Measurements from ENCODE around the gene MUC12. TPM values are rescaled to one million over a fixed set of nuclear protein-coding genes. Genes with fewer than 3 reads are reported as not detected.
"Not testable (repeated sequence)": the region's sequence is repeated elsewhere in the genome, so short reads cannot be mapped to it uniquely, and the experiment has no call there.

The MUC12 gene
- total RNA-seq: not detected in 2 replicates

- DNase-seq (ENCODE audit: low read depth in 2 of 2): no peak
Measured at GRCh38 chr7:100969066-100969615, at the start of gene MUC12. MUC12 (plus strand) TSS chr7:100969565; CDS start chr7:100969623, 58 bp downstream.

GRCh38 chr7:100919779-100920437, 49.5 kb upstream of the MUC12 start:
- not testable (repeated sequence) for DNase-seq (ENCODE audit: low read depth in 2 of 2)

- DNase-seq (ENCODE audit: low read depth in 2 of 2): no peak
Measured at GRCh38 chr7:100921039-100921438, 48.3 kb upstream of the MUC12 start.

GRCh38 chr7:100923616-100924015, 45.7 kb upstream of the MUC12 start:
- not testable (repeated sequence) for DNase-seq (ENCODE audit: low read depth in 2 of 2)

- no peak for DNase-seq (ENCODE audit: low read depth in 2 of 2)
Measured at GRCh38 chr7:100929808-100930174, 39.6 kb upstream of the MUC12 start.

GRCh38 chr7:100933734-100934133, 35.6 kb upstream of the MUC12 start:
- DNase-seq (ENCODE audit: low read depth in 2 of 2): no peak

- not testable (repeated sequence) for DNase-seq (ENCODE audit: low read depth in 2 of 2)
Measured at GRCh38 chr7:100935381-100935780, 34.0 kb upstream of the MUC12 start.

GRCh38 chr7:100936167-100936566, 33.2 kb upstream of the MUC12 start:
- not testable (repeated sequence) for DNase-seq (ENCODE audit: low read depth in 2 of 2)

- no peak for DNase-seq (ENCODE audit: low read depth in 2 of 2)
Measured at GRCh38 chr7:100942045-100942774, 27.2 kb upstream of the MUC12 start.

- DNase-seq (ENCODE audit: low read depth in 2 of 2): no peak
Measured at GRCh38 chr7:100943693-100944092, 25.7 kb upstream of the MUC12 start.

GRCh38 chr7:100944138-100944537, 25.2 kb upstream of the MUC12 start:
- DNase-seq (ENCODE audit: low read depth in 2 of 2): no peak

- no peak for DNase-seq (ENCODE audit: low read depth in 2 of 2)
Measured at GRCh38 chr7:100946111-100946510, 23.3 kb upstream of the MUC12 start.

- DNase-seq (ENCODE audit: low read depth in 2 of 2): no peak
Measured at GRCh38 chr7:100946766-100947365, 22.5 kb upstream of the MUC12 start.

- no peak for DNase-seq (ENCODE audit: low read depth in 2 of 2)
Measured at GRCh38 chr7:100947792-100948191, 21.6 kb upstream of the MUC12 start.

- no peak for DNase-seq (ENCODE audit: low read depth in 2 of 2)
Measured at GRCh38 chr7:100949227-100949932, 20.0 kb upstream of the MUC12 start, which contains the start of gene MUC3A. MUC3A (plus strand) TSS chr7:100949534; CDS start chr7:100949625, 91 bp downstream.

- no peak for DNase-seq (ENCODE audit: low read depth in 2 of 2)
Measured at GRCh38 chr7:100949933-100950443, 19.4 kb upstream of the MUC12 start.

- no peak for DNase-seq (ENCODE audit: low read depth in 2 of 2)
Measured at GRCh38 chr7:100951172-100951571, 18.2 kb upstream of the MUC12 start.

- no peak for DNase-seq (ENCODE audit: low read depth in 2 of 2)
Measured at GRCh38 chr7:100951888-100952560, 17.3 kb upstream of the MUC12 start.

GRCh38 chr7:100952641-100953040, 16.7 kb upstream of the MUC12 start:
- DNase-seq (ENCODE audit: low read depth in 2 of 2): no peak

- peak in 1 of 2 donors; percentile 29 for DNase-seq (ENCODE audit: low read depth in 2 of 2)
Measured at GRCh38 chr7:100957832-100958421, 11.4 kb upstream of the MUC12 start.

All from dermis microvascular lymphatic vessel endothelial cell (primary cell).